Measurements from ENCODE around the gene UBFD1.
"Not testable (repeated sequence)": the region's sequence is repeated elsewhere in the genome, so short reads cannot be mapped to it uniquely, and the experiment has no call there.

UBFD1 gene

DNA sequence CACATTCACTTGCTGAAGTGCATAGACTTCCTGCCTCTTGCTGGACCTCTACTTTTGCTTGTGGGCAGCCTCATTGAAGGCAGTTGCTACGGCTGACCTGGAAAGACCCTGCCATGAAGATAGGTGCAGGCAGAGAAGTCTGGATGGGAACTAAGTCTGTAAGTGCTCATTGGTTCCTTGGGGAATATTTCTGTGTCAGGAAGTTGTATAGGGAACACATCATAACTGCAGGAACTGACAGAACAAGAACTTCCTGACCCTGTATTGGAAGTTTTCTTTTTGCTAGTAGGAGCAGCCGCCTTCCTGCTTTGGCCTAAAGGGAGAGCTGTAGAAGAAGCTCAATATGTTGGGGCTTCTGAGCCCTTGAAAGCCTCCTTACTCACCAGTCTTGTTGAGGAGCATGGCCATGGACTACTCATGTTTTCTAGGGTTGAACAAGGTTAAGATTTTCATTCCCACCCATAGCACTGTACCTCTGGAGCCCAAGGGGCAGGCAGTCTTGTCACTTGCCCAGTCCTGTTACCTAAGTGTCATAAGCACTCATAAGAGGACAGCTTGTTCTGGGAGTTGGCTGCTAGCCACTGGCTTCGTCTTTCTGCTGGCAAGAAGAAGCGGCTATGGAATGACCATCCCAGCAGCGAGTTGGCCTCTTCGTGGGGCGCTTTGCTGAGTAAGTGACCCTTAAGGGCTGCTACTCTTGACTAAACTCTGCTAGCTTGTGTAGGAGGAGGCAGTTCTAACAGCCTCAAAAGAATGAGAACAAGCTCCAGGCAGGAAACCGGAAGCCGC, 7.2 kb downstream of the UBFD1 start:
- H3K4me3 ChIP-seq (ENCODE audit: low read depth, low read length) = no peak overlapping the region

DNA sequence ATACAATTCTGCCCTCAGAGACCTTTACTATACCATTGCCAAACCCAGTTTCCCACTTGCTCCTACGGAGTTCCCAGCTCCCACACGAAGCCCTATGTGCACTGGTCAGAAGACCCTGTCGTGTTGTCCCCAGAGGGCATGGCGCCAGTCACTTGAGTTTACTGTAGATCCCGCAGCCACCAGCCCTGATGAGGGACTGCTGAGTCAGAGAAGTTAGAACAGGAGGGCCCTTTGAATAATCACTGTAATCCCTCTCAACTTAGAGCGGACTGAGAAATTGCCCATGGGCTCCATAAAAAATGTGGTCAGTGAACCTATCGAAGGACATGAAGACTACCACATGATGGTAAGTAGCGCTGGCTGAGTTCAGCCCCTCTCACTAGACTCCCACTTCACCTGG, 9.2 kb downstream of the UBFD1 start:
- no peak overlapping the region for H3K4me3 ChIP-seq (ENCODE audit: low read depth, low read length)

DNA sequence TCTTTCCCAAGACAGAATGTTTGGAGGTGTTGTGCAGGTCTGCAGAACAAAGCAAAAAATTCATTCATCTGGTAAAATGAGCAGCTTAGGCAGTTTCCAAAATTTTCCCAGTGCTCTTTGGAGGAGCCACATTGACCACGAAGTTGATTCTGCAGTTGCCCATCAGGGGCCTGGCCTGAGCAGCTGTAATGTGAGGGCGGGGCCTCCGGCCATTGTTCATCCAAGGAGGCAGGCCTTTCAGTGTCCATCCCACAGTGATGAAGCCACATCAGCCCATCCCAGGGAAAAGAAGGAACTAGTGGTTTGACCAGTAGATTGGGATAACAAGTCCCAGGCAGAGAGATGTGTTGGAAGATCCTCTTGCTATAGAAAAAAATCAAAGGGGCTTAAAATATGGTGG, 10.1 kb downstream of the UBFD1 start:
- H3K4me3 ChIP-seq (ENCODE audit: low read depth, low read length) = no peak overlapping the region

DNA sequence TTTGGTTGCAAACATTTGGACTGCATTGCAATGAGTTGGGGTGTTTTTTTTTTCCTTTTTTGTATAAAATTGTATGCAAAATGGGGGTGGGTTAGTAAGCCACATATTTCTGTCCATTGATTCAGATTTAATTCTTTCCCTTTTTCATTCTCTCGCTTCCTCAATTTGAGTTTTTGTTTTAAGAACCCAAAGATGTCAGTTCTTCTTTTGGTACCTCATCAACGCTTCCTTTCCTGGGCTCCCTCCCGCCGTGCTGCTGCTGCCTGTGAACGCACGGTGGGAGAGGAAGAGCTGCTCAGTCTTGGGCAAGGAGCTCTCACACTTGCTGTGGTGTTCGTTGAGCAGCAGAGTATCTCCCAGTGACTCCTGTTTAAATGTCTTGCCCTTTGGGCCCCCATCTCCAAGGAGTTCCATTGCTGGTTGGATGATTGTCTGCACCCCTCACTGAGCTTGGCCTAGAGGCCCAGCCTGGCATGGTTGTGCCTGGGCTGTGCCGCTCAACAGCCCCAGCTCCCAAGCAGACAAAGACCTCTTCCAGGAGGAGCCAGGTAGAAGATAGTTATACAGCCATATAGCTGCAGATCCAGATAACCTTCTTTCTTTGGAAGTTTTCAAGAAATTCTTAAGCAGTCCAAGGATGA, 13.6 kb downstream of the UBFD1 start:
- H3K4me3 ChIP-seq (ENCODE audit: low read depth, low read length) = no peak overlapping the region

DNA sequence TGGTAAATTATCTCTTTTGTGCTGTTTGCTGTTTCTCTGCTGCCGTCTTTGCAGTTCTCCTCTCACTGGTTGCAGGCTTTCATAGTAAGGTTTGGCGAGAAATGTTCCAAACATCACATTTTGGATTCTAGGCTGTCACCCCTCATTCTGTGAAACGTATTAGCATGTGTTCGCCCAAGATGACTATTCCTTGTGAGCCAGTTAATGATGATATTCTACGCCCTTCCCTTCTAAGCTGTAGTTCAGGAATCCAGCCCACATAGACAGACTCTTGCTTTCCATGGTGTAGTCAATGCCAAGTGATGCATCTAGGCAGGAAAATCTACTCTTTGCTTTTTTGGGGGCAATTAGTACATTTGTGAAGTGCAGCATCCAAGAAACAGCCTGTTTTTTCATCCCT, 14.4 kb downstream of the UBFD1 start:
- no peak overlapping the region for H3K4me3 ChIP-seq (ENCODE audit: low read depth, low read length)

DNA sequence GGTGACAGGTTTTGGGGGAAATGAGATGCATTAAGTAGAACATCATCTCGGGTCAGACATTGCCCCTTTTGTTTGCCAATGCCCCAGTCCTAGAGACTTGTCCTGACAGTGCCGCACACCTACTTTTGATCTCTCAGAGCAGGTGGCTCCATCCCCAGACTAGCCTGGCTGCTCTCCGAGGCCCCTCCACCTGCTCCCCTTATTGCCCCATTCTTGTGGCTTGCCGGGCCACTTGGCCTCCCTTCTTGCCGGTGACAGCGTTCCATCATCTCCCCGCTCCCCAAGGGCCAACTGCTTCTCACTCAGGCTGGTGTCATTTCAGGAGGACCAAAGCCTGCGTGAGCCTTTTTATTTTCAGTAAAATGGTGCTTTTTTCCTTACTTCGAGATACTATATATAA, 14.9 kb downstream of the UBFD1 start:
- no peak overlapping the region for H3K4me3 ChIP-seq (ENCODE audit: low read depth, low read length)

DNA sequence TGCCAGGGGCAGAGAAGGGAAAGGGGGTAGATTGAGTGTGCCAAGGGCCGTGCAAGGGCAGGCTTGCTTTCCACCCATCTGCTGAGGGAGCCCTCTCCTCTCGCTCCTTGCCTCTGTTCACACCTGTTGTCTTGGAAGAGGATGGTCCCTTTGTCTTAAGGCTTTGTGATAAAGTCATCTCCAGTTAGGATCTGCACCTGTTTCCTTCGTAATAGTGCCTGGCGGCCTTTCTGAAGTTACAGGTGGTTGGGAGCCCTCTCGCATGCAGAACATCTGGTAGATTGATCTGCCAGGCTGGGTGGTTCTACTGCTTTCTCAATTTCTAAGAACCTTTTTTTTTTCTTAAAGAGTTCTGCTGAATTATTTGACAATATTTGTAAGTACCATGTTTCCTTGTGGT, 16.3 kb downstream of the UBFD1 start:
- no peak overlapping the region for H3K4me3 ChIP-seq (ENCODE audit: low read depth, low read length)

DNA sequence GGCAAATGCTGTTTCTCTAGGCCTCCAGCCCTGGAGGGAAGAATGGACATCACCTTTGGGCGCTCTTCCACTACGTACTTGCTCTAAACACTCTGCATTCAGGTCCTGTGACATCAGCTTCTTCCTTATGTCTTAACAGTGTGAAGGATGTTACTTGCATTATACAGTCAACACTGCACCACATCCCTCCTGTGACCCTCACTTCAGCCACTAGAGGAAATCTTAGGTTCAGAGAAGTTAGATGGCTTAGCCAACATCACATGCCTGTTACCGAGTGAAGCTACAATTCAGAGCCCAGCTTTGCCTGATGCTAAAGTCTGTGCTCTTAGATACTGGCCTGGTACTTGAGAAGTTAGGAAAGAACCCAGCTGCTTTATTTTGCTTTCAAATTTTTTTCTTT, 18.3 kb downstream of the UBFD1 start:
- no peak overlapping the region for H3K4me3 ChIP-seq (ENCODE audit: low read depth, low read length)

DNA sequence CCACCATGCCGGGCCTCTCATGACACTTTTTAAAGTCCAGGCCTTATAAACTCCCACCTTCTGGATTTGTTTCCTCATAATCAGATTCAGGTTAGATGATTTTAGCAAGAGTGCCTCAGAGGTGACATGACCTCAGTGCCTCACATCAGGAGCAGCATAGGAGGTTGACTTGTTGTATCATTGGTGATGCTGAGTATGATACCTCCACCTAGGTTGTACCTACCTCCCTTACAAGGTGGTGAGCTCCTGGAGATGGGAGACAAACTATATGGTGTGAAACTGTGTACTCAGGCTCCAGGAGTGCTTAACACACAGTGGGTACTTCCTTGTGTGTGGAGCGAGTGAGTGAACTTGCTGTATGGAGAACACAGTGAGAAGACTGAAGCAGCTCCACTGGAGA, 20.0 kb downstream of the UBFD1 start:
- no peak overlapping the region for H3K4me3 ChIP-seq (ENCODE audit: low read depth, low read length)

DNA sequence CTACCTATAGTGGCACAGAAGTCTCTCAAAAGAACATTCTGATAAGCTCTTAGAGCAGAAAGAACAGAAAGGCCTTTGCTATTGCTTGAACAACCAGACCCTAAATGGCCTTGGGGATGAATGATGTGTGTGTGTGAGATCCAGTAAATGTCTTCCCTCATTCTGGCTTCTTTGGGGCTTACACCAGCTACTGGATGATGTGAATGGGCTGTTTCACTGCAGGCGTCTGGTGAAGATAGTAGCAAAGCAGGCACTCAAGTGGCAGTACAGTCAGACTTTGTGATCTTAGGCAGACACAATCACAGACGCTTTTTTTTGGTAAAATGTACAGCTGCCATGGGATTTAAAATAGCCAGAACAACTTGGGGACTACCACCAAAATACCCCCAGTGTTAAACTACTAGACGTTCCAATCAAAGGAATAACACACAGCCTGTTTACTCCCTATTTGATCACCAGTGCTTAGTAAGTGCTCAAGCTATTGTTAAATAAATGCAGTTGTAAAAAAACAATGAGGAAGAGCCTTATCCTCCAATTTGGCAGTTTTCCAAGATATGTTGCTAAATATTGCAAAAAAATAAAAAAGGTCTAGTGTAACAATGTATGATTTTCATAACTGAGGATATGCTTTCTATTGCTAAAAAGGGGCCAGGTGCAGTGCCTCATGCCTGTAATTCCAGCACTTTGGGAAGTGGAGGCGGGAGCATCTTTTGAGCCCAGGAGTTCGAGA, 20.7 kb downstream of the UBFD1 start:
- H3K4me3 ChIP-seq (ENCODE audit: low read depth, low read length) = no peak overlapping the region

DNA sequence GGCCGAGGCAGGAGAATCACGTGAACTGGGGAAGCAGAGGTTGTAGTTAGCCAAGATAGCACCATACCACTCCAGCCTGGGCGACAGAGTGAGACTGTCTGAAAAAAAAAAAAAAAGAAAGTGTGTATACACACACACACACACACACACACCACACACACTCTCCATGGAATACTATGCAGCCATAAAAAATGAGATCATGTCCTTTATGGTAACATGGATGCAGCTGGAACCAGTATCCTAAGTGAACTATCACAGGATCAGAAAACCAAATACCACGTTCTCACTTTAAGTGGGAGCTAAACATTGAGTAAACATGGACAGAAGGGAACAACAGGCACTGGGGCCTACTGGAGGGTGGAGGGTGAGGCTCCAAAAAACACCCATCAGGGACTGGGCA, 21.8 kb downstream of the UBFD1 start:
- H3K4me3 ChIP-seq (ENCODE audit: low read depth, low read length) = no peak overlapping the region

DNA sequence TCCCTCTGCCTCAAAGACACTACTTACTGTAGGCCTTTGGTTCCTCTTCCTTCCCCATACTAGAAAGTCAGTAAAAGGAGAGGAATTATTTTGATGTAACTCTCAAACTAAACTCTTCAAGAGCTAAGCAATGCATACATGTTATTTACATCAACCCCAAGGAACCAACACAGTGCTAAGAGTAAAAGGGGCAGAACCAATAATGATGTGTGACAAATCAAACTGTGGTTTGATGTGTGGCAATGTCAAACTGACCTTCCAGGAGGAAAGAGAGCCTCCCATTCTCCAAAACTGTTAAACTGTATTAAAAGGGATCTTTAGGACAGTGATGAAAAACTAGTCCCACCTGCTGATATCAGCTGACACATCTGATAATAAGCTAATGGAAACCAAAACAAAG, 22.9 kb downstream of the UBFD1 start:
- no peak overlapping the region for H3K4me3 ChIP-seq (ENCODE audit: low read depth, low read length)

DNA sequence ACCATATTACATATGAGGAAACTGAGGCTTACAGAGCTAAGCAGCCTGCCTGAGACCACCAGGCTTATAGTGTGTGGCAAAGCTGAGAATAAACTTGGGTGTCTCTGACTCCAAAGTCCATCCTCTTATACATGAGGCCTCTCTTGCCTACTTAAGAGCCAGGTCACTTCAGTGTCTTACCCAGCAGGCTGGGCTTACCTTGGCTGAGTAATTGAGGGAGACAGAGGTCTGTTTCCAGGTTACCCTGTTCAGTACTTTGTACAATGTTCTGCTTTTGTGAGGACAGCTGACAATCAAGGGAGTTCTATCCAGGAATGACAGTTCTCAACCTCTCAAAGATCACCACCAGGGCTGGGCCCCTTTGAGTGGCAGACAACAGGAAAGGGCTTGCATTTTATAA, 24.2 kb downstream of the UBFD1 start:
- H3K4me3 ChIP-seq (ENCODE audit: low read depth, low read length) = no peak overlapping the region

DNA sequence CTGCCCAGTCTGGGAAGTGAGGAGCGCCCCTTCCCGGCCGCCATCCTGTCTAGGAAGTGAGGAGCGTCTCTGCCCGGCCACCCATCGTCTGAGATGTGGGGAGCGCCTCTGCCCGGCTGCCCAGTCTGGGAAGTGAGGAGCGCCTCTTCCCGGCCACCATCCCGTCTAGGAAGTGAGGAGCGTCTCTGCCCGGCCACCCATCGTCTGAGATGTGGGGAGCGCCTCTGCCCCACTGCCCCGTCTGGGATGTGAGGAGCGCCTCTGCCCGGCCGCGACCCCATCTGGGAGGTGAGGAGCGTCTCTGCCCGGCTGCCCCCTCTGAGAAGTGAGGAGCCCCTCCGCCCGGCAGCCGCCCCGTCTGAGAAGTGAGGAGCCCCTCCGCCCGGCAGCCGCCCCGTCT, 25.7 kb downstream of the UBFD1 start:
- H3K4me3 ChIP-seq (ENCODE audit: low read depth, low read length) = not testable (repeated sequence)

DNA sequence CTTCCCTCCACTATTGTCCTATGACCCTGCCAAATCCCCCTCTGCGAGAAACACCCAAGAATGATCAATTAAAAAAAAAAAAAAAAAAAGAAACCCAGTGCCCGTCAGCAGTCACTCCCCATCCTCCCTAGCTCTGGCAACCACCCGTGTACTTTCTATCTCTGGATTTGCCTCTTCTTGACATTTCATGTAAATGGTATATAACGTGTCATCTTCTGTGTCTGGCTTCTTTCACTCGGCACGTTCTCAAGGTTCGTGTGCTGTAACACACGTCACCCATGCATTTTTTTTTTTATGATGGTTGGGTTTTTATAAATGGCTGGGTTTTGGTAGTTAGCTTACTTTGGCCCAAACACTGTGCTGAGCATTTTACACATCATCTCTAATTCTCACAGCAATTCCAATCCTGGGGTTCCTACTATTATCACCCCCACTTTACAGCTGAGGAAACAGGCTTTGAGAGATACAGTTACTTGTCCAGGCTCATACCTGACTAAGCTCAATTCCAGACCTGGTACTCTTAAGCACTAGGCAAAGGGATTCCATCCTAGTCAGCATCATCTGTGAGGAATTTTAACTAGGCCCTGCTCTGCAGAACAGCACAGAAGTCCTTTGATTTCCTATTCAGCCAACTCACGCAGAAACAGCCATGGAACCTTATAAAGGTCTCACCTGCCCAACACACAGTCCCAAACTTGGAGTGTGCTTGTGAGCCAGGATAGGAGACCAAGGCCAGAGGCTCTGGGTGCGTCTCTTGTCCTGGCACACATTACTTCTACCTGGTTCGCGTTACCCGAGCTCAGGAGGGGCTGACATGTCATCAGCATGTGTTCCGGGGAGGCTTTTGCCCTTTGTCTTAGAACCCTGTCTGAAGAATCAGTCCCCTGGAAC, 26.9 kb downstream of the UBFD1 start:
- H3K4me3 ChIP-seq (ENCODE audit: low read depth, low read length) = no peak overlapping the region

DNA sequence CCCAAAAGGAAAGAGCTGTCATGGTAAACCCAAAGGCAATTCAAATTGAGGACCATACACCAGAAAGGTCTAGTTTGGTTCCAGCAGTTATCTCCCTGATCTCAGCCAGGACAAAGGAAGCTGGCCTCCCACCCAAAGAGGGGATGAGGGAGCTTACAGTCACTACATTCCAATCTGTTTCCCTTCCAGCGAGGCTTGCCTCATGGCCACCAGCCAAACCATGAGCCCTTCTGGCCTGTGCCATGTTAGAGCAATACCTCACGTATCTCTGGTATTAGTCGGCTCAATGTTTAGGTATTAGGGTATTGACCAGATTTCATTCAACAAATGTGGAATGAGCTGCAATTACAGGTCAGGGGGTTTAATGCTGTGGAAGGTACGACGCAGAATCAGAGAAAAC, 30.2 kb downstream of the UBFD1 start:
- no peak overlapping the region for H3K4me3 ChIP-seq (ENCODE audit: low read depth, low read length)

DNA sequence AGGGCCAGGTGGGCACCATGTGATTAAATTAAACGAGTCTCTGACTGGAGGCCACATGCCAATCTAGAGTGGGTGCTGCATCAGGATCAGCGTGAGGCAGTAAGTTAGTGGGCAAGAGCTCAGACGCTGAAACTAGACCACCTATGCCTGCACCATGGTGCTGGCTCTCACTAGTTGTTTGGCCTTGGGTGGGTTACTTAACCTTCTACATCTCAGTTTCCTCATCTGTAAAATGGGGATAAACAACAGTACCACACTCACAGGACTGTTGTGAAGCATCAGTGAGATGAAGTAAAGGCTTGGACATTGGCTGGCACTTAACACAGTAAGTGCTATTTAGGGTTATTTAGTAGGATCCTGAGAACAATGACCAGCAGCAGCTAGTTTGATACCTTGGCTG, 32.7 kb downstream of the UBFD1 start:
- H3K4me3 ChIP-seq (ENCODE audit: low read depth, low read length) = no peak overlapping the region

DNA sequence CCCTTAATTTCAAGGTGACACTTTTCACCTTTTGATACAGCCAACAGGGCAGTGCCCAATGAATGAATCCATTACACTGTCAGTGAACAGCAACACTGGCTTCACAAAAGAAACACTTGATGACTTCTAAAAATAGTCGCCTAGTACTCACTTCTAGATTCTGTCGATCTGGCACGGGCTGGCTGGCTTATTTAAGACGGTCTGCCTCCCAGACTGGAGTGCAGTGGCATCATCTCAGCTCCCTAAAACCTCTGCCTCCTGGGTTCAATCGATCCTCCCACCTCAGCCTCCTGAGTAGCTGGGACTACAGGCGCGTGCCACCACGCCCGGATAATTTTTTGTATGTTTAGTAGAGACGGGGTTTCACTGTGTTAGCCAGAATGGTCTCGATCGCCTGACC, 36.7 kb downstream of the UBFD1 start:
- H3K4me3 ChIP-seq (ENCODE audit: low read depth, low read length) = no peak overlapping the region

DNA sequence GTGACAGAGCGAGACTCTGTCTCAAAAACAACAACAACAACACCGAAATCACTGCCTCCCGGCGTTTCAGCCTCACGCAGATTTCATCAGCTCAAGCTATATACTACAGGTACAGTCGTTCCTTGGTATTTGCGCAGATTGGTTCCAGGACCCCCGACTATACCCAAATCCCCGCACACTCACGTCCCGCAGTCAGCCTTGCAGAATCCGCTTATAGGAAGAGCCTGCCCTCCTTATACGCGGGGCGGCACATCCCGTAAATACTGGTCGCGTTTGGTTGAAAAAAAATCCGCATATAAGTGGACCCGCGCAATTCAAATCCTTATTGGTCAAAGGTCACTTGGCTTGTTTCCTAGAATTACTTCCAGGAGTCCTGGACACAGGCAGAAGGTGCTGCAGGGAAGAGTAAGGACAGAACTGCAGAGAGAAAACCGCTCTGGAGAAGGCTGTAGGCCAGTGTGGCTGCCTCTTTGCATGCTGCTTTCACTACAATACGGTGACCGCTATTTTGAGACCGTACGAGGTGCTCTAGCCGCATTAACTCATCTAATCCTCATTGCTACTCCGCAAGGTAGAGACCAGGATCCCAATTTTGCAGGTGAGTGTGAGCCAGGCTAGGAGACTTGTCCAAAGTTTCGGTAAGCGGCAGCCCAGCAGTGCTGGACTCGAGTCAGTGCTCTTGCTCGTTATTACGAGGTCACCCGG, 37.9 kb downstream of the UBFD1 start:
- peak overlapping the region; percentile 99 for H3K4me3 ChIP-seq (ENCODE audit: low read depth, low read length)

DNA sequence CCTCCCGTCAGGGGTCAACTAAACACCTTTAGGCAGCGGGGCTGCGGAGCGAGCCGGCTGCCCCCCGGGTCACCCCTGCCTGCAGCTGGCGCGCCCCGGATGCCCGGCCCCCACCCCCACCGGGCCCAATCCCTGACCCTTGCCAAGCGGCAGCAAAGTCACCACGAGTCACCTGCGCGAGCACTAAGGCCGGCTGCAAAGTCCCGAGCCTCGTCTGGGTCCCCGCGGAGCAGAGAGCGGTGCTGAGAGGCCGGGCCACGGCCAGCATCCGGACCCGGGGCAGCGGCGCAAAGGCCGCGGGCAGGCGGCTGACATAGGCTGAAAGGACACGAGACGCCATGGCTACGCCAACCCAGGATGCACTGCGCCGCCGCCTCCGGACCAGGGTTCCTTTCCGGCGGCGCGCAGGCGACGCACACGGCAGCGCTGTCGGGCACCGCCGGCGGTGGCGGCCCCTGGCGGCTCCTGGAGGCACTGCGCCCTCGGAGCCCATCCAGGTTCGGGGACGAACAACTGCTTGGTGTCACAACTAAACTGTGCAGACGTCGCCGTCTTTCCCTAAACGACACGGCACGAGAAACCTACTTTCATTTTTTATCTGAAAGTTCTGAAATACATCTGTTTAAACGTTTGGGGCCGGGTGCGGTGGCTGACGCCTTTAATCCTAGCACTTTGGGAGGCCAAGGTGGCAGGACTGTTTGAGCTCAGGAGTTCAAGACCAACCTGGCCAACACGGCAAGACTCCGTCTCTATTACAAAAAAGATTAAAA, 38.6 kb downstream of the UBFD1 start, which contains the start of gene NDUFAB1:
TSS of gene NDUFAB1 (minus strand) at position 366 of the 770 bp plus-strand sequence. CDS start at position 340, 26 bp downstream.
- H3K4me3 ChIP-seq (ENCODE audit: low read depth, low read length) = peak within 1 kb of the TSS; percentile 99
